Hematopoietic multipotent progenitor cell treated with erythropoietin and hydrocortisone succinate and interleukin-3 and kit ligand, for 6 days (in vitro differentiated cells): Measurements from ENCODE around the gene USF2.
A peak's percentile ranks its signal among the peaks of the same experiment; 100 is the strongest.

ENCODE experiments used
- DNase-seq: peaks from one replicate; pipeline ENCODE4 v3.0.0-alpha.2; 2015

USF2 gene

DNA sequence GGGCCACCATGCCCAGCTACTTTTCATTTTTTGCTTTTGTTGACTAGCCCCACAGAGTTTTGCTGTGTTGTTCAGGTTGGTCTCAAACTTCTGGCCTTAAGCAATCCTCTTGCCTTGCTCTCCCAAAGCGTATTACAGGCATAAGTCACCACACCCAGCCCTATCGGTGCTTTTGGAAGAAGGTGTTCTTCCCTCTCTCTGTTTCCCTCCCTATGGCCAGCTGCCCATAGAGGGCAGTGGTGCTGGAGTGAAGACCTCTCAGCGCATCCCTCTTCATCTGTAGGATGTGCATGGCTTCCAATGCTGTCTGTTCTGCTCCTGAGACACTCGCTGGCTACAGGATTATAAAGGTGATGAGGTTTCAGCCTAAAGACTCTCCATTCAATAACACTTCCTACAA is 58.9 kb downstream of the USF2 start:
- DNase-seq, result peak; percentile 27

DNA sequence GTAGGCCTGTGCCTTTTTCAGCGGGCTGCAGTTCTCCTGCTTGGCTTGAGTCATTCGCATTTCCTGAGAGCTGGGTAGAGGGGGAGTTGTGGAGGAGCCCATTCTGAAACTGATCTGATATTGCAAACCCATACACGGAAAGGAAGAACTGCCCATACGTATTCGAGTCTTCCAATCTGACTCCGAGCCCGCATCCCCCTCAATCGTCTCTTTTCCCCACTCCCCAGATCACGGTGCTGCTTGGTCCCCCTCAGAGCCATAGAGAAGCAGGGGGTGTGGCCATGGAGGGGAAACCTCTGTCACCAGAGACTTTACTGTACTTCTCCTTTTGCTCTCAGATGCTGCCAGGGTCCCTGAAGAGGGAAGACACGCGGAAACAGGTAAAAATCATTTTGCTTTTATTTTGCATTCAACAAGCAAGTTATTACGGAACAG is 60.1 kb downstream of the USF2 start, which contains the start of gene CD22:
CD22 (plus strand) TSS at position 337 of the 435 bp plus-strand sequence. CDS start 2,854 bp downstream, outside the sequence.
- DNase-seq, result peak; percentile 50

DNA sequence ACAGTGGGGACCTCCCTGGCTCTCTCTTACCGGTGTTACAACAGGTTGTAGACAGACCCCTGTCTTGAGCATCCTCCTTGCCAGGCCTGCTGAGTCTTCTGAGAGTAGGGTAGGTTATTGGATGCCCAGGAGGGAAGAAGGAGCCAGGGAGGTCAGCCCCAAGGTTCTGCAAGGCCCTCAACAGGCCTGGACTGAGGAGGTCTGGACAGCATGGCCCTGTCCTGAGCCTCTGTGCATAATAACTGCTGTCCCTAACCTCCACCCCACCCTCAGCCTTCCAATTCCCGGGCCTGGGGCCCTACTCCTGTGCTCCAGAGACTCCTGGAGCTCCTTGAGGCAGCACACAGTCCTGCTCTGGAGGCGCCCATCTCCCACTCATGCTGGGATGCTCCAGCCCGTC is 60.6 kb downstream of the USF2 start:
- DNase-seq, result no peak
